AG04450 (cell line): Measurements from ENCODE around the gene SYNE2. TPM values are rescaled to one million over a fixed set of nuclear protein-coding genes. Genes with fewer than 3 reads are reported as not detected.

Experiments
- CTCF ChIA-PET: fragments of 300-600, 350-600 bp; formaldehyde crosslinking; extraction: SDS; loops from one replicate; lab custom pipeline; 2022; ENCODE audit warnings: antibody characterized with exemption, inconsistent platforms; lab: Charles Lee
- POLR2A ChIA-PET: fragments of 350-600 bp; formaldehyde crosslinking; extraction: SDS; loops from one replicate; lab custom pipeline; 2021; ENCODE audit warnings: antibody characterized with exemption, inconsistent platforms; lab: Yijun Ruan, JAX
- DNase-seq: peaks from one replicate; pipeline ENCODE4 v3.0.0-alpha.2; 2011; ENCODE audit warnings: low read depth, low spot score
- H3K27ac ChIP-seq: one replicate; pipeline ENCODE4 v1.5.1; 2012; ENCODE audit warnings: low read depth, low read length, control low read depth
- H3K27me3 ChIP-seq: one replicate; pipeline ENCODE4 v1.6.0; 2012; ENCODE audit warnings: low read length; ENCODE audit not compliant: control insufficient read depth, insufficient read depth
- H3K4me3 ChIP-seq: 2 replicates; pipeline ENCODE4 v1.5.1; 2011; ENCODE audit warnings: mild to moderate bottlenecking, low read depth, low read length, control low read depth
- H3K9me3 ChIP-seq: 2 replicates; pipeline ENCODE4 v1.5.1; 2012; ENCODE audit warnings: low read length; ENCODE audit not compliant: control insufficient read depth, insufficient read depth
- polyA plus RNA-seq: library from polyadenylated mRNA; depleted of rRNA; stranded (reverse); fragments of >200 nt; gene quantifications from 2 replicates; pipeline ENCODE4 v1.2.3, GENCODE V29; 2011
- TF ChIP-seq, protein P1 (sequence below): IDR thresholded peaks from 2 replicates; pipeline ENCODE4 v1.5.1; 2011; ENCODE audit warnings: low read depth, low read length, control low read depth, inconsistent platforms

Gene SYNE2
- polyA plus RNA-seq, 1 experiment = 6.1 TPM

DNA sequence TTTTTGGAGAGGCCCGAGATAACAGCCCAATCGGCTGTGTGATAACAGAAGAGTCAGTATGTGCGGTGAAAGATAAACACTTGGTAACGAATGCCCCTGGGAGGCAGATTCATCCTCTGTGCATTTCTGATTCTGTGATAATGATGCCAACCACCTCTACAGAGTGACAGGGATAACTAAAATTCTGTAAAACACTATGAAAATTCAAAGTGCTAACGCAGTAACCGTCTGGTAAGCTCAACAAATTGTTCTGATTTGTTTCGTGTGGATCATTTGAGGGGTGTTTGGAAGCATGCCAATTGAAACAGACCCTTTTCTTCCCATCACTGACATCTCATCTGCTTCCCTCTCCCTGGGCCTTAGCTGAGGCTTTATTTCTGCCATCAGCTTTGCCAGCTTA lies 365.0 kb downstream of the SYNE2 start:
- CTCF ChIA-PET = interaction anchor here (0.7 kb wide), 1 partner anchor 86 kb away, joined by 4 read pairs; no protein-coding TSS in a partner anchor
- H3K9me3 ChIP-seq = no peaks in the 10 kb centered on the region; the same call in 1 of the 2 replicates
- TF ChIP-seq, protein P1, sequence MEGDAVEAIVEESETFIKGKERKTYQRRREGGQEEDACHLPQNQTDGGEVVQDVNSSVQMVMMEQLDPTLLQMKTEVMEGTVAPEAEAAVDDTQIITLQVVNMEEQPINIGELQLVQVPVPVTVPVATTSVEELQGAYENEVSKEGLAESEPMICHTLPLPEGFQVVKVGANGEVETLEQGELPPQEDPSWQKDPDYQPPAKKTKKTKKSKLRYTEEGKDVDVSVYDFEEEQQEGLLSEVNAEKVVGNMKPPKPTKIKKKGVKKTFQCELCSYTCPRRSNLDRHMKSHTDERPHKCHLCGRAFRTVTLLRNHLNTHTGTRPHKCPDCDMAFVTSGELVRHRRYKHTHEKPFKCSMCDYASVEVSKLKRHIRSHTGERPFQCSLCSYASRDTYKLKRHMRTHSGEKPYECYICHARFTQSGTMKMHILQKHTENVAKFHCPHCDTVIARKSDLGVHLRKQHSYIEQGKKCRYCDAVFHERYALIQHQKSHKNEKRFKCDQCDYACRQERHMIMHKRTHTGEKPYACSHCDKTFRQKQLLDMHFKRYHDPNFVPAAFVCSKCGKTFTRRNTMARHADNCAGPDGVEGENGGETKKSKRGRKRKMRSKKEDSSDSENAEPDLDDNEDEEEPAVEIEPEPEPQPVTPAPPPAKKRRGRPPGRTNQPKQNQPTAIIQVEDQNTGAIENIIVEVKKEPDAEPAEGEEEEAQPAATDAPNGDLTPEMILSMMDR = no peak
- no peaks in the 10 kb centered on the region for H3K27me3 ChIP-seq
- H3K4me3 ChIP-seq = no peak overlapping the region
- POLR2A ChIA-PET = no interaction called here
- no peak overlapping the region for H3K27ac ChIP-seq
- DNase-seq = no peak

DNA sequence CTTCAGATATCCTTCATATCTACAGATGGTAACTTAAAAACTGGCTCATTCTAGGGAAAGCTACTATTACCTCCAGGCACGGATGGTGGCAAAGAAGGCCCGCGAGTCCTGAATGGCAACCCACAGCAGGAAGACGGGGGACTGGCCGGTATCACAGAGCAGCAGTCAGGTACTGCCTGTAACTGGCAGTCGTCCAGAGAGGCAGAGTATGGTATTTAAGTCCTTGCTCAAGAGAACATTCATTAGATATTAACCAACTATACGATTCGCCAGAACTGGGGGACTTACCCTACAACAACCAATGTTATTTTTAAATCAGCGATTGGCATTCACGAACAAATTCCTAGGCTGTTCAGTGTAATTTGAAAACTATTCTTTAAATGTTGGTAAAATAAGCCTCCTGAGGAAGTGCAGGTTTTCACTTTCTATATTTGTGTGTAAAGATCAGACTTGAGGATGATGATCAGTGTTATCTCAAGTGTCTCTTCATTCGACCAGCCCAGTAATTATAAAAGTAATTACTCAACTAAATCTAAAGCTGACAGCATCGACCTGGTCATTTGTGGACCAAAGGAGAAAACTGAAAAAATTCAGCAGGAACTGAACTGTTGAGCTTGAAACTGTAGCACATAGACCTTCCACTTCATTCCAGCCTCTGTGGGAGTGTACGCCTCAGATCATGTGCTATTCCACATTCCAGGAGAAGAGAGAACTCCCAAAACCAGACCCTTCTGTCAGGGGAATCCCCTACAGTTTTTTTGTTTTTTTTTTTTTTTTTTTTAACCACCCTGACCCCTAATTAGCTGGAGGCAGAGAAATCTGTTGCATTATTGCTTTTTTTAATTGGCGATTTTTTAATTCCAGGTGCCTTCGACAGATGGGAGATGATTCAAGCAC lies 365.8 kb downstream of the SYNE2 start:
- Histone ChIP-seq H3K4me3 (no peak overlapping the region), H3K9me3 (no peaks in the 10 kb centered on the region; the same call in 1 of the 2 replicates), H3K27ac (no peak overlapping the region), H3K27me3 (no peaks in the 10 kb centered on the region)
- CTCF ChIA-PET = interaction anchor here (0.6 kb wide), 1 partner anchor 219 kb away, joined by 3 read pairs; no protein-coding TSS in a partner anchor
- DNase-seq = no peak
- TF ChIP-seq, protein P1 = no peak
- POLR2A ChIA-PET = no interaction called here

DNA sequence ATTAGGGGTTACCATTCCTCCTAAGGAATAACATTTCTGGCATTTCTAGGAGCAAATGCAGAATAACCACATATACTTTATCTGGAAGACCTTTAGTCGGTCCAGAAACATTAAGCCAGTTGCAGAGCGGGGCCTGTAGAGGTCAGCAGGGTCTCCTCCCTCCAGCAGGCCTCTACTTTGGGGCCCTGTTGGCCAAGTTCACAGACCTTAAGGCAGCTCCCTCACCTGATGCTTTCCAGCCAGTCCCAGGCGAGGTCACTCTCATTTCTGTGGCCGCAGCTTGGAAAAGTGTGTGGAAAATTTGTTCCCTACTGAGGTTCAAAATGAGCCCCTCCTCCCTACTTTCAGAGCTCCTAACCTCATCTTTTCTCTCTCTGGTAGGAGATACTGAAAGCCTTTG lies 367.3 kb downstream of the SYNE2 start:
- CTCF ChIA-PET = no interaction called here
- DNase-seq = no peak
- Histone ChIP-seq H3K4me3 (no peak overlapping the region), H3K27ac (no peak overlapping the region), H3K9me3 (no peaks in the 10 kb centered on the region), H3K27me3 (no peaks in the 10 kb centered on the region)
- POLR2A ChIA-PET = no interaction called here
- TF ChIP-seq, protein P1 = no peak

DNA sequence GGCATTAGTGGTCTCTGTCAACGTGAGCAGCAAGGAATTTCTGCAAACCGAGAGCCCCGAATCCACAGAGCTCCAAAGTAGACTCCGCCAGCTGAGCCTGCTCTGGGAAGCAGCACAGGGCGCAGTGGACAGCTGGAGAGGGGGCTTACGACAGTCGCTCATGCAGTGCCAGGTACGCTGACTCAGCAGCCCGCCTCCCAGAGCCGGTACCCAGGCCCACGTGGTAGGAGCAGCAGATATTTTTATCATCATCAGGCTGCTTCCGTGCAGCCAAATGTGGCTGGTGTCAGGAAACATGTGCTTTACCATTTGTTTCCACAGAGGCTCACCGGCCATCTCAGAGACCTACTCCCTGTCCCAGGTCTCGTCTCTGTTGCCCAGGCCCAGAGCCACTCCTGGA lies 367.7 kb downstream of the SYNE2 start:
- Histone ChIP-seq H3K27ac (no peak overlapping the region), H3K27me3 (no peaks in the 10 kb centered on the region), H3K4me3 (no peak overlapping the region), H3K9me3 (no peaks in the 10 kb centered on the region)
- no peak for DNase-seq
- TF ChIP-seq, protein P1 = no peak
- ChIA-PET POLR2A (no interaction called here), CTCF (no interaction called here)

DNA sequence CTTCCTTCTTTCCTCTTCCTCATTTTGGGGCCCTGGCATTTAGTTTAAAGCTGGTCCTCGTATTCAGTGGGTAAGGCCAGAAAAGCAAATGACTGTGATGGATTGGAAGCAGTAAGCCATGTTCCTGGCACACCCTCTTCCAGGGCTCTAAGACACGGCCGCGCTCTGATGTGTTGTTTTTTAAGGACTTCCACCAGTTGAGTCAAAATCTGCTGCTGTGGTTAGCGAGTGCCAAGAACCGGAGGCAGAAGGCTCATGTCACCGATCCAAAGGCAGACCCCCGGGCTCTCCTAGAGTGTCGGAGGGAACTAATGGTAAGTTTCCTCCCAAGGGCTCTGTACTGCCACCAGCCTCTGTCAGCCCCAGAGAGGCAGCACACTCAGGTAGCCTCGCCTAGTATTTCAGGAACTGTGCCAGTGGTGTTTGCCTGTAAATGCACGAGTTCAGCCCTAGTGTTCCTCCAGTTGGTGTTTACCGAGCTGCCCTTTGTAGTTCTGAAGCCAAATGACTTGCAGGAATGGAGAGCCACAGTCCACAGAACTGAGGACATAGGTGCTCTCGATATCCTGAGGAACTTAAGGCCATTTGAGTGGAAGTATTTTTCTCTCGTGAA lies 368.7 kb downstream of the SYNE2 start:
- CTCF ChIA-PET = interaction anchor here (0.8 kb wide), 1 partner anchor 73 kb away, joined by 3 read pairs; the partner anchor contains the start of gene ESR2
- TF ChIP-seq, protein P1 = no peak
- H3K9me3 ChIP-seq = no peaks in the 10 kb centered on the region
- no peak for DNase-seq
- no peaks in the 10 kb centered on the region for H3K27me3 ChIP-seq
- no peak overlapping the region for H3K4me3 ChIP-seq
- POLR2A ChIA-PET = no interaction called here
- no peak overlapping the region for H3K27ac ChIP-seq
